ENCODE results near the gene RFX3.

The RFX3 gene

GRCh38 chr9:3268223-3268622 lies 257.6 kb downstream of the RFX3 start:
- Histone ChIP-seq H2AFZ (ENCODE audit: low read length) (no peak overlapping the region), H3K79me2 (ENCODE audit: insufficient read depth, low read length) (no peaks in the 10 kb centered on the region; the same call in 1 of the 2 replicates), H3K27me3 (ENCODE audit: insufficient read depth, low read length) (no peaks in the 10 kb centered on the region), H4K20me1 (ENCODE audit: insufficient read depth, low read length) (no peaks in the 10 kb centered on the region), H3K4me1 (ENCODE audit: insufficient read depth, low read length, severe bottlenecking) (no peaks in the 10 kb centered on the region), H3K4me2 (ENCODE audit: low read length) (no peak overlapping the region), H3K9ac (ENCODE audit: low read length) (no peak overlapping the region), H3K36me3 (ENCODE audit: insufficient read depth, low read length) (peaks cover 30% of the 10 kb centered on the region; the same call in 1 of the 2 replicates), H3K27ac (ENCODE audit: low read depth, low read length, poor library complexity, severe bottlenecking) (no peak overlapping the region), H3K9me2 (ENCODE audit: low read depth, low read length) (no peaks in the 10 kb centered on the region), H3F3A (ENCODE audit: insufficient read depth, low read length) (no peaks in the 10 kb centered on the region), H3K9me3 (ENCODE audit: low read length) (no peaks in the 10 kb centered on the region), H3K4me3 (ENCODE audit: low read depth, low read length, poor library complexity, severe bottlenecking) (no peak overlapping the region)
- no peak for TF ChIP-seq EZH2 (IDR thresholded peaks at IDR 0.05; ENCODE audit: borderline replicate concordance, low read length)
- no peak for TF ChIP-seq CTCF (IDR thresholded peaks at IDR 0.05; ENCODE audit: low read length)

- no peaks in the 10 kb centered on the region for H3K9me3 ChIP-seq (ENCODE audit: low read length)
- H3K9me2 ChIP-seq (ENCODE audit: low read depth, low read length), result no peaks in the 10 kb centered on the region
- no peak overlapping the region for H3K4me2 ChIP-seq (ENCODE audit: low read length)
- H2AFZ ChIP-seq (ENCODE audit: low read length), result no peak overlapping the region
- no peak overlapping the region for H3K9ac ChIP-seq (ENCODE audit: low read length)
- peaks cover 32% of the 10 kb centered on the region; the same call in 1 of the 2 replicates for H3K36me3 ChIP-seq (ENCODE audit: insufficient read depth, low read length)
- no peaks in the 10 kb centered on the region for H3K4me1 ChIP-seq (ENCODE audit: insufficient read depth, low read length, severe bottlenecking)
- no peaks in the 10 kb centered on the region for H3F3A ChIP-seq (ENCODE audit: insufficient read depth, low read length)
- H3K79me2 ChIP-seq (ENCODE audit: insufficient read depth, low read length), result no peaks in the 10 kb centered on the region; the same call in 1 of the 2 replicates
- H4K20me1 ChIP-seq (ENCODE audit: insufficient read depth, low read length), result no peaks in the 10 kb centered on the region
- H3K27me3 ChIP-seq (ENCODE audit: insufficient read depth, low read length), result no peaks in the 10 kb centered on the region
- H3K4me3 ChIP-seq (ENCODE audit: low read depth, low read length, poor library complexity, severe bottlenecking), result no peak overlapping the region
- H3K27ac ChIP-seq (ENCODE audit: low read depth, low read length, poor library complexity, severe bottlenecking), result no peak overlapping the region
- no peak for TF ChIP-seq EZH2 (IDR thresholded peaks at IDR 0.05; ENCODE audit: borderline replicate concordance, low read length)
- no peak for TF ChIP-seq CTCF (IDR thresholded peaks at IDR 0.05; ENCODE audit: low read length)
Measured at GRCh38 chr9:3263698-3264097, 262.1 kb downstream of the RFX3 start.

GRCh38 chr9:3262826-3263529 lies 262.8 kb downstream of the RFX3 start:
- no peaks in the 10 kb centered on the region for H3K4me1 ChIP-seq (ENCODE audit: insufficient read depth, low read length, severe bottlenecking)
- H2AFZ ChIP-seq (ENCODE audit: low read length), result no peak overlapping the region
- no peaks in the 10 kb centered on the region; the same call in 1 of the 2 replicates for H3K79me2 ChIP-seq (ENCODE audit: insufficient read depth, low read length)
- no peaks in the 10 kb centered on the region for H3K27me3 ChIP-seq (ENCODE audit: insufficient read depth, low read length)
- peaks cover 32% of the 10 kb centered on the region; the same call in 1 of the 2 replicates for H3K36me3 ChIP-seq (ENCODE audit: insufficient read depth, low read length)
- no peak overlapping the region for H3K27ac ChIP-seq (ENCODE audit: low read depth, low read length, poor library complexity, severe bottlenecking)
- H3K9me2 ChIP-seq (ENCODE audit: low read depth, low read length), result no peaks in the 10 kb centered on the region
- no peak overlapping the region for H3K4me3 ChIP-seq (ENCODE audit: low read depth, low read length, poor library complexity, severe bottlenecking)
- H4K20me1 ChIP-seq (ENCODE audit: insufficient read depth, low read length), result no peaks in the 10 kb centered on the region
- no peak for TF ChIP-seq EZH2 (IDR thresholded peaks at IDR 0.05; ENCODE audit: borderline replicate concordance, low read length)
- TF ChIP-seq CTCF (IDR thresholded peaks at IDR 0.05; ENCODE audit: low read length), result no peak
- H3K9me3 ChIP-seq (ENCODE audit: low read length), result no peaks in the 10 kb centered on the region
- H3K4me2 ChIP-seq (ENCODE audit: low read length), result no peak overlapping the region
- no peak overlapping the region for H3K9ac ChIP-seq (ENCODE audit: low read length)
- H3F3A ChIP-seq (ENCODE audit: insufficient read depth, low read length), result no peaks in the 10 kb centered on the region

Data from OCI-LY1 (cell line).